ENCODE data around the gene SLC10A2. TPM values are rescaled to one million over a fixed set of nuclear protein-coding genes. Genes with fewer than 3 reads are reported as not detected.
A peak's percentile ranks its signal among the peaks of the same experiment; 100 is the strongest.

Gene SLC10A2
- polyA plus RNA-seq, 1 donor (not counting 4 experiments of a cell fraction or from before 2014, with no cell fraction given): 0.39 TPM

DNA sequence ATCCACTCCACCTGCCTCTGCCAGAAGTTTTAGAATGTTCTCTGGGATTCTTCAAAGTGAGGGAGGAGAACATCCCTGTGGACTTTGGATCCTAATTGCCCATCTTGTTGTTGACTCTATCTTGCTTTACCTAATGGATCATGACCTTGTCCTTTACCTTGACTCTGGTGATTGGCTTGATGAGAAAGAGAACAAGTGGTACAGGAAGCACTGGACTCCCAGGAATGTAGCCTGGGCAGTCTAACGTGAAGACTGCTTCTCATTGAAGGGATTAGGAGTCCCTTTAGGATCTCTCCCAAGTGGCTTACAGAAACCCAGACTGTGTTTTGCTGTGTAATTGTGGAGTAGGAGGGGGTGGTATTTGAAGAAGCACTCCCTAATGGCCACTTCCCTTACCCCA lies 63.9 kb downstream of the SLC10A2 start:
- no peak overlapping the region for H3K27ac ChIP-seq (ENCODE audit: control insufficient read depth, insufficient read depth, low read length)
- FAIRE-seq (peak; percentile 46), DNase-seq (ENCODE audit: low read depth, low spot score) (no peak)
- no peaks in the 10 kb centered on the region for H3K79me2 ChIP-seq (ENCODE audit: control insufficient read depth, insufficient read depth, low read length)
- H3K9ac ChIP-seq (ENCODE audit: control insufficient read depth, extremely low read depth, insufficient read depth, low read length): no peak overlapping the region
- H3K4me1 ChIP-seq (ENCODE audit: control insufficient read depth, extremely low read depth, insufficient read depth, low read length): peaks cover 8% of the 10 kb centered on the region
- H3K4me2 ChIP-seq (ENCODE audit: control insufficient read depth, extremely low read depth, insufficient read depth, low read depth, low read length): no peak overlapping the region
- H3K36me3 ChIP-seq (ENCODE audit: control insufficient read depth in 2 of 2, extremely low read depth in 1 of 2, insufficient read depth in 2 of 2, low read length in 2 of 2): no peaks in the 10 kb centered on the region
- H2AFZ ChIP-seq (ENCODE audit: control insufficient read depth, low read length): no peak overlapping the region
- dilution Hi-C loops (cut with MboI; ENCODE audit: extremely low pct_ligation_motif_present, low sequenced_read_pairs): no loop called here
- H4K20me1 ChIP-seq (ENCODE audit: control insufficient read depth, extremely low read depth, insufficient read depth, low read length): no peaks in the 10 kb centered on the region
- TF ChIP-seq, protein P1, sequence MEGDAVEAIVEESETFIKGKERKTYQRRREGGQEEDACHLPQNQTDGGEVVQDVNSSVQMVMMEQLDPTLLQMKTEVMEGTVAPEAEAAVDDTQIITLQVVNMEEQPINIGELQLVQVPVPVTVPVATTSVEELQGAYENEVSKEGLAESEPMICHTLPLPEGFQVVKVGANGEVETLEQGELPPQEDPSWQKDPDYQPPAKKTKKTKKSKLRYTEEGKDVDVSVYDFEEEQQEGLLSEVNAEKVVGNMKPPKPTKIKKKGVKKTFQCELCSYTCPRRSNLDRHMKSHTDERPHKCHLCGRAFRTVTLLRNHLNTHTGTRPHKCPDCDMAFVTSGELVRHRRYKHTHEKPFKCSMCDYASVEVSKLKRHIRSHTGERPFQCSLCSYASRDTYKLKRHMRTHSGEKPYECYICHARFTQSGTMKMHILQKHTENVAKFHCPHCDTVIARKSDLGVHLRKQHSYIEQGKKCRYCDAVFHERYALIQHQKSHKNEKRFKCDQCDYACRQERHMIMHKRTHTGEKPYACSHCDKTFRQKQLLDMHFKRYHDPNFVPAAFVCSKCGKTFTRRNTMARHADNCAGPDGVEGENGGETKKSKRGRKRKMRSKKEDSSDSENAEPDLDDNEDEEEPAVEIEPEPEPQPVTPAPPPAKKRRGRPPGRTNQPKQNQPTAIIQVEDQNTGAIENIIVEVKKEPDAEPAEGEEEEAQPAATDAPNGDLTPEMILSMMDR (optimal IDR thresholded peaks at IDR 0.05 in 1 of 3, IDR thresholded peaks at IDR 0.05 in 1 of 3, conservative IDR thresholded peaks at IDR 0.05 in 1 of 3; ENCODE audit: extremely low read depth in 1 of 3, insufficient read depth in 2 of 3, low read length in 3 of 3): no peak
- TF ChIP-seq EZH2 (IDR thresholded peaks at IDR 0.05; ENCODE audit: low read length): no peak
- no peak overlapping the region for H3K4me3 ChIP-seq (ENCODE audit: control insufficient read depth in 2 of 3, extremely low read depth in 1 of 3, insufficient read depth in 2 of 3, low read depth in 1 of 3, low read length in 3 of 3)
- H3K9me1 ChIP-seq (ENCODE audit: control insufficient read depth, extremely low read depth, insufficient read depth, low read length): no peaks in the 10 kb centered on the region
- no peaks in the 10 kb centered on the region for H3K27me3 ChIP-seq (ENCODE audit: control insufficient read depth, extremely low read depth, insufficient read depth, low read length)
- H3K9me3 ChIP-seq (ENCODE audit: control insufficient read depth, low read depth, low read length): no peaks in the 10 kb centered on the region

DNA sequence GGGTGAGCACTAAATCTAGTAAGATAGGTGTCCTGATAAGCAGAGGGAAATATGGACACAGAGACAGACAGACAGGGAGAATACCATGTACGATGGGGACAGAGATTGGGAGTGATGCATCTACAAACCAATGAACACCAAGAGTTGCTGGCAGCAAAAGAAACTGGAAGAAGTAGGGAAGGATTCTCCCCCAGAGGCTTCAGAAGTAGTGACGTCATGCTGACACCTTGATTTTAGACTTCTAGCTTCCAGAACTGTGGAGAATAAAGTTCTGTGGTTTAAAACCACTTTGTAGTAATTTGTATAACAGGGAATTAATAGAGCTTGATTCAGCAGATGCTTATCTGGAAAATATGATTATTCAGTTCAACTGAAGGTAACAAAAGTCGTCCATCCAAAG lies 66.1 kb downstream of the SLC10A2 start:
- FAIRE-seq (no peak), DNase-seq (ENCODE audit: low read depth, low spot score) (no peak)
- Histone ChIP-seq H3K4me2 (ENCODE audit: control insufficient read depth, extremely low read depth, insufficient read depth, low read depth, low read length) (no peak overlapping the region), H3K9ac (ENCODE audit: control insufficient read depth, extremely low read depth, insufficient read depth, low read length) (no peak overlapping the region), H4K20me1 (ENCODE audit: control insufficient read depth, extremely low read depth, insufficient read depth, low read length) (no peaks in the 10 kb centered on the region), H3K4me1 (ENCODE audit: control insufficient read depth, extremely low read depth, insufficient read depth, low read length) (peaks cover 8% of the 10 kb centered on the region), H3K4me3 (ENCODE audit: control insufficient read depth in 2 of 3, extremely low read depth in 1 of 3, insufficient read depth in 2 of 3, low read depth in 1 of 3, low read length in 3 of 3) (no peak overlapping the region), H3K9me3 (ENCODE audit: control insufficient read depth, low read depth, low read length) (no peaks in the 10 kb centered on the region), H3K27me3 (ENCODE audit: control insufficient read depth, extremely low read depth, insufficient read depth, low read length) (no peaks in the 10 kb centered on the region), H3K36me3 (ENCODE audit: control insufficient read depth in 2 of 2, extremely low read depth in 1 of 2, insufficient read depth in 2 of 2, low read length in 2 of 2) (no peaks in the 10 kb centered on the region), H3K27ac (ENCODE audit: control insufficient read depth, insufficient read depth, low read length) (no peak overlapping the region), H2AFZ (ENCODE audit: control insufficient read depth, low read length) (no peak overlapping the region), H3K79me2 (ENCODE audit: control insufficient read depth, insufficient read depth, low read length) (no peaks in the 10 kb centered on the region), H3K9me1 (ENCODE audit: control insufficient read depth, extremely low read depth, insufficient read depth, low read length) (no peaks in the 10 kb centered on the region)
- dilution Hi-C loops (cut with MboI; ENCODE audit: extremely low pct_ligation_motif_present, low sequenced_read_pairs): no loop called here
- TF ChIP-seq, protein P1 (optimal IDR thresholded peaks at IDR 0.05 in 1 of 3, IDR thresholded peaks at IDR 0.05 in 1 of 3, conservative IDR thresholded peaks at IDR 0.05 in 1 of 3; ENCODE audit: extremely low read depth in 1 of 3, insufficient read depth in 2 of 3, low read length in 3 of 3): no peak
- TF ChIP-seq EZH2 (IDR thresholded peaks at IDR 0.05; ENCODE audit: low read length): no peak

All from keratinocyte (primary cell).